SU-DHL-6 (cell line): Measurements from ENCODE around the gene RO60.

ENCODE experiments used
- H2AFZ ChIP-seq: fragments of 200-600 bp; sonication (generic); 2 replicates; pipeline ENCODE4 v1.6.1; 2014; ENCODE audit warnings: low read depth, mild to moderate bottlenecking, moderate library complexity, mixed read lengths, antibody characterized with exemption, low read length; ENCODE audit not compliant: severe bottlenecking
- H3F3A ChIP-seq: fragments of 200-600 bp; shearing (Covaris generic); 2 replicates; pipeline ENCODE4 v1.6.0; 2016; ENCODE audit warnings: antibody characterized with exemption, mild to moderate bottlenecking; ENCODE audit not compliant: insufficient read depth
- H3K27ac ChIP-seq: fragments of 200-600 bp; sonication (generic); 2 replicates; pipeline ENCODE4 v1.5.1; 2016; ENCODE audit warnings: low read depth, mild to moderate bottlenecking, low read length, moderate library complexity, mixed read lengths
- H3K27me3 ChIP-seq: fragments of 200-600 bp; sonication (generic), shearing (Covaris generic); 2 replicates; pipeline ENCODE4 v1.6.0; 2014; ENCODE audit warnings: mild to moderate bottlenecking, low read length
- H3K36me3 ChIP-seq: fragments of 200-600 bp; sonication (generic); 2 replicates; pipeline ENCODE4 v1.6.1; 2014; ENCODE audit warnings: mild to moderate bottlenecking, low read length, mixed read lengths
- H3K4me2 ChIP-seq: fragments of 300-600, 200-600 bp; shearing (Covaris generic), sonication (generic); 2 replicates; pipeline ENCODE4 v1.6.0; 2014; ENCODE audit warnings: low read length, low read depth, mild to moderate bottlenecking; ENCODE audit not compliant: poor library complexity, severe bottlenecking
- H3K4me3 ChIP-seq: fragments of 200-600 bp; sonication (generic); 2 replicates; pipeline ENCODE4 v1.5.1; 2014; ENCODE audit warnings: antibody characterized with exemption, low read length, mild to moderate bottlenecking, mixed read lengths; ENCODE audit not compliant: insufficient read depth, poor library complexity, severe bottlenecking
- H3K79me2 ChIP-seq: fragments of 200-600 bp; sonication (generic); 2 replicates; pipeline ENCODE4 v1.6.1; 2014; ENCODE audit warnings: mild to moderate bottlenecking, low read length, moderate library complexity; ENCODE audit not compliant: insufficient read depth
- H3K9ac ChIP-seq: fragments of 200-600 bp; sonication (generic); 2 replicates; pipeline ENCODE4 v1.7.0; 2014; ENCODE audit warnings: mild to moderate bottlenecking, low read length
- H3K9me2 ChIP-seq: fragments of 200-600 bp; sonication (generic); replicated peaks from 2 replicates; pipeline ENCODE4 v1.6.1; 2014; ENCODE audit warnings: low read length; ENCODE audit not compliant: insufficient read depth
- H3K9me3 ChIP-seq: fragments of 200-600 bp; sonication (generic); 2 replicates; pipeline ENCODE4 v1.6.1; 2014; ENCODE audit warnings: low read length, mixed read lengths; ENCODE audit not compliant: insufficient read depth
- H4K20me1 ChIP-seq: fragments of 200-600 bp; sonication (generic); 2 replicates; pipeline ENCODE4 v1.6.1; 2014; ENCODE audit warnings: low read depth, mild to moderate bottlenecking, antibody characterized with exemption, low read length, moderate library complexity, mixed read lengths
- EZH2phosphoT487 ChIP-seq: fragments of 200-600 bp; sonication (generic), shearing (Covaris generic); conservative IDR thresholded peaks from 2 replicates; pipeline ENCODE4 v1.6.1; 2018; ENCODE audit warnings: mild to moderate bottlenecking, antibody characterized with exemption, low read length, moderate library complexity, mixed read lengths
- TF ChIP-seq, protein P1 (sequence below): fragments of 200-600 bp; sonication (generic); IDR thresholded peaks from one replicate; pipeline ENCODE4 v1.5.1; 2017; ENCODE audit warnings: antibody characterized with exemption, mild to moderate bottlenecking, low read length, moderate library complexity; ENCODE audit not compliant: insufficient read depth, poor library complexity, severe bottlenecking

The RO60 gene

DNA sequence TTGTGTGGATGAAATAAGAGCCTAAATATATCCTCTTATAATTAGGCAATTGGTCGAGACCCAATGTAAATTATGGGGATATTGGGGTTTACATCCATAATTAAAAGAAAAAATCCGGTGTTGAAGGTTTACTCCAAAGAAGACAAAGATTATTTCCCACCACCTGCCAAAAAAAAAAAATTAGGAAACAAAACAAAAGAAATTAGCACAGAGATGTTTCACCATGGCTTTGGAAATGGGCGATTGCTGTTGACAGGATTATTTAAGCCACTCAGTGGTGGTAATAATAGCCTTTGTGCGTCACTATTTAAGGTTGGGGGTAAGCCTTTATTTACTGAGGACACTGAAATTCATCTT is 46.4 kb downstream of the RO60 start:
- H3F3A ChIP-seq = peaks cover 8% of the 10 kb centered on the region; the same call in 1 of the 2 replicates
- H3K79me2 ChIP-seq = peaks cover 24% of the 10 kb centered on the region
- no peaks in the 10 kb centered on the region; the same call in 1 of the 2 replicates for H3K36me3 ChIP-seq
- H3K4me3 ChIP-seq = peak overlapping the region; percentile 81
- TF ChIP-seq EZH2phosphoT487 = no peak
- TF ChIP-seq, protein P1, sequence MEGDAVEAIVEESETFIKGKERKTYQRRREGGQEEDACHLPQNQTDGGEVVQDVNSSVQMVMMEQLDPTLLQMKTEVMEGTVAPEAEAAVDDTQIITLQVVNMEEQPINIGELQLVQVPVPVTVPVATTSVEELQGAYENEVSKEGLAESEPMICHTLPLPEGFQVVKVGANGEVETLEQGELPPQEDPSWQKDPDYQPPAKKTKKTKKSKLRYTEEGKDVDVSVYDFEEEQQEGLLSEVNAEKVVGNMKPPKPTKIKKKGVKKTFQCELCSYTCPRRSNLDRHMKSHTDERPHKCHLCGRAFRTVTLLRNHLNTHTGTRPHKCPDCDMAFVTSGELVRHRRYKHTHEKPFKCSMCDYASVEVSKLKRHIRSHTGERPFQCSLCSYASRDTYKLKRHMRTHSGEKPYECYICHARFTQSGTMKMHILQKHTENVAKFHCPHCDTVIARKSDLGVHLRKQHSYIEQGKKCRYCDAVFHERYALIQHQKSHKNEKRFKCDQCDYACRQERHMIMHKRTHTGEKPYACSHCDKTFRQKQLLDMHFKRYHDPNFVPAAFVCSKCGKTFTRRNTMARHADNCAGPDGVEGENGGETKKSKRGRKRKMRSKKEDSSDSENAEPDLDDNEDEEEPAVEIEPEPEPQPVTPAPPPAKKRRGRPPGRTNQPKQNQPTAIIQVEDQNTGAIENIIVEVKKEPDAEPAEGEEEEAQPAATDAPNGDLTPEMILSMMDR = no peak
- no peaks in the 10 kb centered on the region for H3K27me3 ChIP-seq
- H3K9ac ChIP-seq = peak overlapping the region; percentile 67
- no peaks in the 10 kb centered on the region for H4K20me1 ChIP-seq
- H3K9me3 ChIP-seq = no peaks in the 10 kb centered on the region
- no peaks in the 10 kb centered on the region for H3K9me2 ChIP-seq
- H3K4me2 ChIP-seq = peak overlapping the region; percentile 85
- no peak overlapping the region for H3K27ac ChIP-seq
- peak overlapping the region; percentile 90 for H2AFZ ChIP-seq

DNA sequence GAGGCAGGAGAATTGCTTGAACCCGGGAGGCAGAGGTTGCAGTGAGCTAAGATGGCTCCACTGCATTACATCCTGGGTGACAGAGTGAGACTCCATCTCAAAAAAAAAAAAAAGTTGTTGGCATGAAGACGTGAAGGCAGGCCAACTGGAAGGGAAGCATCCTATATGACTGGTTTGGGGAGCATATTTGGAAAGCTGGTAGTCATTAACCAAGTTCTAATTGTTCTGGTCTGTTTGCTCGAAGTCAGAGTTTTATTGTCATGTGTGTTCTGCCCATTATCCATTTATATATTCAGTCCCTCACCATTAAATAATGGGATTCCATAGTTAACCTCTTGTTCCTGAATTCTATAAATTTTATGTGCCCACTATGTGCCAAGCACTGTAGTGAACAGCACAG is 49.1 kb downstream of the RO60 start:
- no peak overlapping the region for H3K27ac ChIP-seq
- no peak overlapping the region for H3K9ac ChIP-seq
- TF ChIP-seq EZH2phosphoT487 = no peak
- TF ChIP-seq, protein P1 = no peak

More for the DNA sequence above, 49.1 kb downstream of the RO60 start:
- Histone ChIP-seq H3K9me3 (no peaks in the 10 kb centered on the region), H3K4me2 (no peak overlapping the region), H2AFZ (no peak overlapping the region), H3K4me3 (no peak overlapping the region), H3F3A (peaks cover 8% of the 10 kb centered on the region; the same call in 1 of the 2 replicates), H3K9me2 (no peaks in the 10 kb centered on the region), H3K79me2 (peaks cover 10% of the 10 kb centered on the region), H3K27me3 (no peaks in the 10 kb centered on the region), H3K36me3 (no peaks in the 10 kb centered on the region), H4K20me1 (no peaks in the 10 kb centered on the region)
